K562 (cell line): ENCODE measurements around the gene VPS13D. TPM values are rescaled to one million over a fixed set of nuclear protein-coding genes. Genes with fewer than 3 reads are reported as not detected.

Experiments used
- ATAC-seq: fragments of 200-7000 bp; cut with Tn5 transposase; 3 replicates; pipeline ENCODE4 v1.9.1; 2020; ENCODE audit warnings: moderate library complexity
- BruUV-seq: library from RNA; stranded (reverse); fragments of 400-500 nt; replicated peaks from 2 replicates; lab custom pipeline; 2021; lab: Mats Ljungman, UMichigan
- CTCF ChIA-PET: fragments of 300-600 bp; formaldehyde crosslinking; extraction: SDS; loops from one replicate; lab custom pipeline; 2021; ENCODE audit warnings: low intra/inter-chr PET ratio; lab: Yijun Ruan, JAX
- POLR2A ChIA-PET: fragments of 300-600, 350-650 bp; sonication (Branson Sonifier 250); formaldehyde crosslinking; extraction: SDS; loops from one replicate; lab custom pipeline; 2021; ENCODE audit warnings: antibody characterized with exemption, inconsistent platforms; lab: Yijun Ruan, JAX
- DNase-seq, 4 experiments: peaks; one replicate each; pipeline versions ENCODE4 v3.0.0 to v3.0.0-alpha.2; 2011 to 2018; ENCODE audit warnings: low spot score in 3 of 4, mixed read lengths in 3 of 4; ENCODE audit errors: extremely low read depth in 1 of 4
- FAIRE-seq: peaks from 2 replicates; lab custom pipeline; 2011; peaks lifted over from hg19 to GRCh38; lab: Jason Lieb, UNC
- H2AFZ ChIP-seq: 2 replicates; pipeline ENCODE4 v1.6.0; 2011; ENCODE audit warnings: low read depth, low read length, control low read depth, inconsistent platforms
- H3K27ac ChIP-seq: fragments of 200-600 bp; 3 replicates; pipeline ENCODE4 v1.8.0; 2011; ENCODE audit warnings: low read depth, mild to moderate bottlenecking, control low read depth, inconsistent platforms, low read length, moderate library complexity, mixed read lengths; ENCODE audit errors: extremely low read depth
- H3K27me3 ChIP-seq, 2 experiments: fragments of 300-600 bp in 1 of 2; 2 replicates in 1 of 2; 3 replicates in 1 of 2; pipeline versions ENCODE4 v1.6.0 to v1.8.0; 2011; ENCODE audit warnings: inconsistent platforms in 2 of 2, low read length in 2 of 2, mild to moderate bottlenecking in 1 of 2, mixed read lengths in 1 of 2, moderate library complexity in 1 of 2; ENCODE audit not compliant: control insufficient read depth in 2 of 2, insufficient read depth in 2 of 2
- H3K36me3 ChIP-seq: fragments of 300-600 bp; 3 replicates; pipeline ENCODE4 v1.8.0; 2011; ENCODE audit warnings: mild to moderate bottlenecking, low read length, inconsistent platforms; ENCODE audit not compliant: control insufficient read depth, insufficient read depth
- H3K4me1 ChIP-seq, 2 experiments: fragments of 200-600 bp in 1 of 2; replicated peaks in 1 of 2; 2 replicates in 1 of 2; 3 replicates in 1 of 2; pipeline versions ENCODE4 v1.5.1 to v1.8.0; 2011; ENCODE audit warnings: inconsistent platforms in 2 of 2, low read length in 2 of 2, mild to moderate bottlenecking in 1 of 2, mixed read lengths in 1 of 2, moderate library complexity in 1 of 2; ENCODE audit not compliant: control insufficient read depth in 2 of 2, insufficient read depth in 2 of 2
- H3K4me2 ChIP-seq: 2 replicates; pipeline ENCODE4 v1.6.1; 2011; ENCODE audit warnings: low read length, control low read depth, inconsistent platforms, mixed read lengths; ENCODE audit not compliant: insufficient read depth
- H3K4me3 ChIP-seq: fragments of 200-600 bp; sonication (generic), shearing (Covaris generic); 2 replicates; pipeline ENCODE4 v1.5.1; 2016; ENCODE audit warnings: control low read depth, inconsistent platforms
- H3K79me2 ChIP-seq: fragments of 200-600 bp; 3 replicates; pipeline ENCODE4 v1.8.0; 2011; ENCODE audit warnings: low read length, inconsistent platforms; ENCODE audit not compliant: control insufficient read depth, insufficient read depth
- H3K9ac ChIP-seq, 2 experiments: 2 replicates each; pipeline versions ENCODE4 v1.6.0 to v1.6.1; 2011; ENCODE audit warnings: low read depth in 2 of 2, low read length in 2 of 2, control low read depth in 1 of 2, inconsistent platforms in 1 of 2, mild to moderate bottlenecking in 1 of 2, mixed read lengths in 1 of 2; ENCODE audit not compliant: insufficient read depth in 1 of 2
- H3K9me1 ChIP-seq: one replicate; pipeline ENCODE4 v1.6.0; 2011; ENCODE audit warnings: inconsistent platforms, mild to moderate bottlenecking, low read length, moderate library complexity; ENCODE audit not compliant: control insufficient read depth, insufficient read depth
- H3K9me3 ChIP-seq: replicated peaks from 2 replicates; pipeline ENCODE4 v1.5.1; 2011; ENCODE audit warnings: low read depth, low read length, inconsistent platforms; ENCODE audit not compliant: control insufficient read depth, insufficient read depth
- H4K20me1 ChIP-seq: replicated peaks from 2 replicates; pipeline ENCODE4 v1.6.1; 2011; ENCODE audit warnings: low read length, inconsistent platforms, mixed read lengths; ENCODE audit not compliant: control insufficient read depth, insufficient read depth
- BRF2 ChIP-seq: IDR thresholded peaks from 3 replicates; pipeline ENCODE4 v1.6.1; 2011; ENCODE audit warnings: borderline replicate concordance, mild to moderate bottlenecking; ENCODE audit not compliant: insufficient read length, insufficient read depth
- CBFA2T2 ChIP-seq: fragments of 450-650 bp; conservative IDR thresholded peaks from 2 replicates; pipeline ENCODE4 v1.6.1; 2017; ENCODE audit warnings: mild to moderate bottlenecking
- HIVEP1 ChIP-seq: fragments of 250-450 bp; sonication (Bioruptor Pico); IDR thresholded peaks from 2 replicates; pipeline ENCODE4 v1.4.0; 2020; ENCODE audit warnings: mild to moderate bottlenecking
- HLTF ChIP-seq: fragments of 450-650 bp; IDR thresholded peaks from 2 replicates; pipeline ENCODE4 v1.6.1; 2016
- RFX1 ChIP-seq: fragments of 450-650 bp; IDR thresholded peaks from 2 replicates; pipeline ENCODE4 v1.6.1; 2016; ENCODE audit warnings: mild to moderate bottlenecking, moderate library complexity
- SMAD3 ChIP-seq: fragments of 450-650 bp; formaldehyde crosslinking; conservative IDR thresholded peaks from 2 replicates; pipeline ENCODE4 v1.4.0; 2020; ENCODE audit warnings: mild to moderate bottlenecking
- SMARCA4 ChIP-seq: fragments of 450-650 bp; IDR thresholded peaks from 2 replicates; pipeline ENCODE4 v1.6.1; 2016
- ZBTB11 ChIP-seq, 3 experiments: fragments of 200-800 bp in 1 of 3; fragments of 250-450 bp in 1 of 3; fragments of 450-650 bp in 1 of 3; sonication (Bioruptor Pico) in 1 of 3; sonication (Bioruptor generic) in 1 of 3; formaldehyde crosslinking in 1 of 3; IDR thresholded peaks; 2 replicates each; pipeline versions ENCODE4 v1.6.1 to v1.8.0; 2016 to 2022; ENCODE audit warnings: mild to moderate bottlenecking in 2 of 3, missing genetic modification characterization in 2 of 3, missing compliant biosample characterization in 1 of 3, moderate library complexity in 1 of 3
- ZC3H4 ChIP-seq: sonication (generic); formaldehyde crosslinking; IDR thresholded peaks from 2 replicates; pipeline ENCODE4 v1.9.0; 2021; ENCODE audit warnings: missing genetic modification reagents, borderline replicate concordance
- WGBS: fragments of 100-300 bp; shearing (Covaris generic); methylation state at CpG from one replicate; pipeline ENCODE4 v1.1.6; 2016; ENCODE audit warnings: low coverage, mixed read lengths; ENCODE audit not compliant: insufficient coverage; ENCODE audit errors: missing lambda C conversion rate; 5-methylcytosine and 5-hydroxymethylcytosine counted together
- in situ Hi-C: fragments of 300-500 bp; cut with MboI; formaldehyde crosslinking; loops from 4 replicates; pipeline ENCODE4 v1.15.0; 2018; ENCODE audit warnings: inconsistent platforms, mixed read lengths
- intact Hi-C: fragments of 100-400 bp; cut with micrococcal nuclease; formaldehyde crosslinking; loops from 2 replicates; pipeline ENCODE4 v1.14.2; 2022
- polyA plus RNA-seq, 8 experiments: library from polyadenylated mRNA; depleted of rRNA in 4 of 8; stranded (reverse) in 5 of 8; unstranded in 3 of 8; fragments of >200 nt; fragmentation: Nextera tagmentation in 2 of 8; fragmentation: Illumina TruSeq in 1 of 8; extraction: Ambion mirVana in 2 of 8; extraction: Trizol in 1 of 8; gene quantifications; 2 replicates each; pipeline versions ENCODE4 v1.2.1 to v1.2.3, GENCODE V29; 2011 to 2014; ENCODE audit warnings: inconsistent platforms in 1 of 8, missing spikeins in 1 of 8
- total RNA-seq, 7 experiments: library from RNA; depleted of rRNA in 6 of 7; stranded (reverse); fragments of >200 nt in 6 of 7; fragmentation: Illumina TruSeq in 2 of 7; extraction: Trizol in 2 of 7; gene quantifications; 2 replicates each; pipeline versions ENCODE4 v1.2.1 to v1.2.3, GENCODE V29; 2011 to 2021; ENCODE audit warnings: low replicate concordance in 1 of 7
- TF ChIP-seq, protein P1 (sequence below): sonication (generic); IDR thresholded peaks from 2 replicates; pipeline ENCODE4 v1.6.1; 2016

The VPS13D gene
- total and polyA plus RNA-seq, 9 of the 15 experiments (the other 6 are each of a cell fraction or from before 2014, with no cell fraction given): 6.1 to 51.5 (median 38.5) TPM

GRCh38 chr1:12269351-12269750, 39.5 kb downstream of the VPS13D start:
- ATAC-seq (no peak), FAIRE-seq (no peak)

More at GRCh38 chr1:12269351-12269750, 39.5 kb downstream of the VPS13D start:
- no peaks in the 10 kb centered on the region for H4K20me1 ChIP-seq
- no peaks in the 10 kb centered on the region for H3K9me3 ChIP-seq
- peaks cover 75% of the 10 kb centered on the region for H3K36me3 ChIP-seq
- ChIA-PET POLR2A (interaction anchor here (0.6 to 3.7 kb wide), 2 partner anchors 10 to 161 kb away, joined by 3 to 19 read pairs; no protein-coding TSS in a partner anchor), CTCF (no interaction called here)
- 55% methylated on average over 1 of the region's 1 CpG for WGBS
- no peaks in the 10 kb centered on the region for H3K27me3 ChIP-seq
- no peak overlapping the region for H3K4me3 ChIP-seq
- intact Hi-C loops: loop anchor here (10.0 kb wide), 1 partner anchor 1645 kb away; no protein-coding TSS in a partner anchor
- BruUV-seq: no TSS peak
- no peak overlapping the region for H3K27ac ChIP-seq
- no peaks in the 10 kb centered on the region for H3K4me1 ChIP-seq
- in situ Hi-C loops: no loop called here
- H3K79me2 ChIP-seq: no peaks in the 10 kb centered on the region
- H3K9me1 ChIP-seq: no peaks in the 10 kb centered on the region
- H2AFZ ChIP-seq: no peak overlapping the region
- no peak for DNase-seq
- H3K4me2 ChIP-seq: no peak overlapping the region
- no peak overlapping the region for H3K9ac ChIP-seq
- TF ChIP-seq RFX1: no peak
- no peak for TF ChIP-seq BRF2
- no peak for TF ChIP-seq SMARCA4
- TF ChIP-seq CBFA2T2: no peak
- no peak for TF ChIP-seq SMAD3 (CRISPR knock-in tag)
- no peak for TF ChIP-seq HIVEP1 (CRISPR knock-in tag)
- no peak for TF ChIP-seq ZBTB11 (CRISPR knock-in tag; IDR thresholded peaks at IDR 0.05)
- no peak for TF ChIP-seq HLTF
- no peak for TF ChIP-seq ZC3H4 (CRISPR knock-in tag)
- TF ChIP-seq, protein P1, sequence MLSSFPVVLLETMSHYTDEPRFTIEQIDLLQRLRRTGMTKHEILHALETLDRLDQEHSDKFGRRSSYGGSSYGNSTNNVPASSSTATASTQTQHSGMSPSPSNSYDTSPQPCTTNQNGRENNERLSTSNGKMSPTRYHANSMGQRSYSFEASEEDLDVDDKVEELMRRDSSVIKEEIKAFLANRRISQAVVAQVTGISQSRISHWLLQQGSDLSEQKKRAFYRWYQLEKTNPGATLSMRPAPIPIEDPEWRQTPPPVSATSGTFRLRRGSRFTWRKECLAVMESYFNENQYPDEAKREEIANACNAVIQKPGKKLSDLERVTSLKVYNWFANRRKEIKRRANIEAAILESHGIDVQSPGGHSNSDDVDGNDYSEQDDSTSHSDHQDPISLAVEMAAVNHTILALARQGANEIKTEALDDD: no peak
